GM21423 (cell line): Measurements from ENCODE around the gene PIWIL4.
"Not testable (repeated sequence)": the region's sequence is repeated elsewhere in the genome, so short reads cannot be mapped to it uniquely, and the experiment has no call there.

Source experiments
- ATAC-seq: cut with Tn5 transposase; IDR thresholded peaks from one replicate; pipeline ENCODE4 v1.9.1; 2021; ENCODE audit warnings: mild to moderate bottlenecking, moderate library complexity; ENCODE audit not compliant: unreplicated experiment

The PIWIL4 gene

GRCh38 chr11:94583866-94584500 is 16.8 kb downstream of the PIWIL4 start:
- peak; percentile 25 for ATAC-seq

GRCh38 chr11:94584978-94585377 is 17.8 kb downstream of the PIWIL4 start:
- no peak for ATAC-seq

GRCh38 chr11:94585399-94585798 is 18.2 kb downstream of the PIWIL4 start:
- no peak for ATAC-seq

GRCh38 chr11:94586546-94586945 is 19.4 kb downstream of the PIWIL4 start:
- ATAC-seq: no peak

GRCh38 chr11:94586978-94587377 is 19.8 kb downstream of the PIWIL4 start:
- no peak for ATAC-seq

- ATAC-seq: no peak
These were observed 21.3 kb downstream of the PIWIL4 start for GRCh38 chr11:94588366-94588942.

GRCh38 chr11:94590352-94591041 is 23.3 kb downstream of the PIWIL4 start:
- no peak for ATAC-seq

- peak; percentile 55 for ATAC-seq
These were observed 25.9 kb downstream of the PIWIL4 start for GRCh38 chr11:94593030-94593429.

- peak; percentile 58 for ATAC-seq
These were observed 27.9 kb downstream of the PIWIL4 start for GRCh38 chr11:94595076-94595475.

- no peak for ATAC-seq
These were observed 30.7 kb downstream of the PIWIL4 start for GRCh38 chr11:94597896-94598295.

- no peak for ATAC-seq
These were observed 32.3 kb downstream of the PIWIL4 start for GRCh38 chr11:94599510-94599909.

- peak; percentile 93 for ATAC-seq
These were observed 35.5 kb downstream of the PIWIL4 start for GRCh38 chr11:94602430-94603372.

- no peak for ATAC-seq
These were observed 36.4 kb downstream of the PIWIL4 start for GRCh38 chr11:94603587-94603986.

- ATAC-seq: no peak
These were observed 37.3 kb downstream of the PIWIL4 start for GRCh38 chr11:94604482-94604881.

GRCh38 chr11:94613120-94613519 is 46.0 kb downstream of the PIWIL4 start:
- ATAC-seq: no peak

GRCh38 chr11:94623120-94623735 is 56.1 kb downstream of the PIWIL4 start:
- peak; percentile 90 for ATAC-seq

GRCh38 chr11:94625422-94625821 is 58.3 kb downstream of the PIWIL4 start:
- ATAC-seq: not testable (repeated sequence)

- not testable (repeated sequence) for ATAC-seq
These were observed 59.9 kb downstream of the PIWIL4 start for GRCh38 chr11:94627003-94627560.

GRCh38 chr11:94629741-94630140 is 62.6 kb downstream of the PIWIL4 start:
- no peak for ATAC-seq

GRCh38 chr11:94630221-94630620 is 63.1 kb downstream of the PIWIL4 start:
- ATAC-seq: no peak
